Loucy (cell line): ENCODE measurements around the gene TBX19.

Experiments
- H2AFZ ChIP-seq: fragments of 200-600 bp; sonication (generic); 2 replicates; pipeline ENCODE4 v1.6.0; 2016; ENCODE audit warnings: antibody characterized with exemption, mild to moderate bottlenecking, low read length, moderate library complexity
- H3F3A ChIP-seq: fragments of 200-600 bp; 2 replicates; pipeline ENCODE4 v1.6.0; 2016; ENCODE audit warnings: antibody characterized with exemption, low read depth, mild to moderate bottlenecking
- H3K27me3 ChIP-seq: fragments of 200-600 bp; sonication (generic); 2 replicates; pipeline ENCODE4 v1.6.1; 2014; ENCODE audit warnings: low read length, mild to moderate bottlenecking; ENCODE audit not compliant: insufficient read depth, poor library complexity, severe bottlenecking
- H3K36me3 ChIP-seq: fragments of 200-600 bp; sonication (generic); 2 replicates; pipeline ENCODE4 v1.6.1; 2016; ENCODE audit warnings: low read length; ENCODE audit not compliant: insufficient read depth
- H3K4me1 ChIP-seq: fragments of 200-600 bp; sonication (generic); 2 replicates; pipeline ENCODE4 v1.5.1; 2014; ENCODE audit warnings: low read length, mild to moderate bottlenecking; ENCODE audit not compliant: insufficient read depth, poor library complexity, severe bottlenecking
- H3K4me2 ChIP-seq: fragments of 200-600 bp; sonication (generic); 2 replicates; pipeline ENCODE4 v1.6.0; 2014; ENCODE audit warnings: antibody characterized with exemption, low read length, low read depth, mild to moderate bottlenecking; ENCODE audit not compliant: poor library complexity, severe bottlenecking
- H3K4me3 ChIP-seq: fragments of 200-600 bp; sonication (generic); 2 replicates; pipeline ENCODE4 v1.5.1; 2014; ENCODE audit warnings: low read length, mild to moderate bottlenecking, mixed read lengths; ENCODE audit not compliant: poor library complexity, severe bottlenecking
- H3K79me2 ChIP-seq: fragments of 200-600 bp; sonication (generic); 2 replicates; pipeline ENCODE4 v1.6.1; 2014; ENCODE audit warnings: low read length; ENCODE audit not compliant: insufficient read depth
- H3K9ac ChIP-seq: fragments of 200-600 bp; sonication (generic); 2 replicates; pipeline ENCODE4 v1.6.0; 2014; ENCODE audit warnings: mild to moderate bottlenecking, low read depth, low read length, moderate library complexity; ENCODE audit not compliant: poor library complexity, severe bottlenecking
- H3K9me2 ChIP-seq: fragments of 200-600 bp; sonication (generic); replicated peaks from 2 replicates; pipeline ENCODE4 v1.6.1; 2016; ENCODE audit warnings: low read depth, low read length, mixed read lengths
- H3K9me3 ChIP-seq: fragments of 200-600 bp; sonication (generic); 2 replicates; pipeline ENCODE4 v1.6.1; 2014; ENCODE audit warnings: mild to moderate bottlenecking, antibody characterized with exemption, low read length, low read depth; ENCODE audit not compliant: insufficient read depth
- H4K20me1 ChIP-seq: fragments of 200-600 bp; sonication (generic); 2 replicates; pipeline ENCODE4 v1.6.0; 2014; ENCODE audit warnings: antibody characterized with exemption, low read length, mild to moderate bottlenecking; ENCODE audit not compliant: insufficient read depth, poor library complexity, severe bottlenecking
- CTCF ChIP-seq: fragments of 200-600 bp; sonication (generic); conservative IDR thresholded peaks from 2 replicates; pipeline ENCODE4 v1.5.1; 2014; ENCODE audit warnings: mild to moderate bottlenecking, antibody characterized with exemption, low read length
- EZH2phosphoT487 ChIP-seq: fragments of 200-600 bp; IDR thresholded peaks from 2 replicates; pipeline ENCODE4 v1.6.1; 2018; ENCODE audit warnings: antibody characterized with exemption, mild to moderate bottlenecking, moderate library complexity, borderline replicate concordance

TBX19 gene

GRCh38 chr1:168317309-168317708, 36.6 kb downstream of the TBX19 start:
- Histone ChIP-seq H2AFZ (no peak overlapping the region), H3K4me1 (peaks cover 29% of the 10 kb centered on the region), H3K79me2 (no peaks in the 10 kb centered on the region), H3K9ac (no peak overlapping the region), H3K27me3 (no peaks in the 10 kb centered on the region), H3K9me3 (no peaks in the 10 kb centered on the region), H4K20me1 (no peaks in the 10 kb centered on the region), H3K36me3 (no peaks in the 10 kb centered on the region), H3K9me2 (no peaks in the 10 kb centered on the region), H3K4me3 (no peak overlapping the region), H3K4me2 (peak overlapping the region; percentile 12), H3F3A (no peaks in the 10 kb centered on the region)
- no peak for TF ChIP-seq CTCF

GRCh38 chr1:168319691-168320090, 39.0 kb downstream of the TBX19 start:
- Histone ChIP-seq H4K20me1 (no peaks in the 10 kb centered on the region), H3K4me2 (no peak overlapping the region), H3K9me2 (no peaks in the 10 kb centered on the region), H3K4me1 (peaks cover 26% of the 10 kb centered on the region), H3K27me3 (no peaks in the 10 kb centered on the region), H3K9ac (no peak overlapping the region), H3K79me2 (no peaks in the 10 kb centered on the region), H3K36me3 (no peaks in the 10 kb centered on the region), H3K9me3 (no peaks in the 10 kb centered on the region), H2AFZ (no peak overlapping the region), H3K4me3 (no peak overlapping the region), H3F3A (no peaks in the 10 kb centered on the region)
- TF ChIP-seq CTCF: no peak
- no peak for TF ChIP-seq EZH2phosphoT487

GRCh38 chr1:168320149-168320548, 39.5 kb downstream of the TBX19 start:
- H3K4me2 ChIP-seq: no peak overlapping the region
- H3K79me2 ChIP-seq: no peaks in the 10 kb centered on the region

More at GRCh38 chr1:168320149-168320548, 39.5 kb downstream of the TBX19 start:
- Histone ChIP-seq H4K20me1 (no peaks in the 10 kb centered on the region), H3K9ac (no peak overlapping the region), H3K27me3 (no peaks in the 10 kb centered on the region), H3K9me2 (no peaks in the 10 kb centered on the region), H3K4me1 (peaks cover 26% of the 10 kb centered on the region), H3K9me3 (no peaks in the 10 kb centered on the region), H3K36me3 (no peaks in the 10 kb centered on the region), H3K4me3 (no peak overlapping the region), H2AFZ (no peak overlapping the region), H3F3A (no peaks in the 10 kb centered on the region)
- no peak for TF ChIP-seq EZH2phosphoT487
- TF ChIP-seq CTCF: no peak
